RCC 7860 (cell line): ENCODE data around the gene WDR87.
"Not testable (repeated sequence)": the region's sequence is repeated elsewhere in the genome, so short reads cannot be mapped to it uniquely, and the experiment has no call there.

Experiments used
- DNase-seq: peaks from one replicate; pipeline ENCODE4 v3.0.0-alpha.2; 2015; ENCODE audit warnings: low spot score
- FAIRE-seq: peaks from 2 replicates; lab custom pipeline; 2012; peaks lifted over from hg19 to GRCh38; lab: Jason Lieb, UNC

Gene WDR87

DNA sequence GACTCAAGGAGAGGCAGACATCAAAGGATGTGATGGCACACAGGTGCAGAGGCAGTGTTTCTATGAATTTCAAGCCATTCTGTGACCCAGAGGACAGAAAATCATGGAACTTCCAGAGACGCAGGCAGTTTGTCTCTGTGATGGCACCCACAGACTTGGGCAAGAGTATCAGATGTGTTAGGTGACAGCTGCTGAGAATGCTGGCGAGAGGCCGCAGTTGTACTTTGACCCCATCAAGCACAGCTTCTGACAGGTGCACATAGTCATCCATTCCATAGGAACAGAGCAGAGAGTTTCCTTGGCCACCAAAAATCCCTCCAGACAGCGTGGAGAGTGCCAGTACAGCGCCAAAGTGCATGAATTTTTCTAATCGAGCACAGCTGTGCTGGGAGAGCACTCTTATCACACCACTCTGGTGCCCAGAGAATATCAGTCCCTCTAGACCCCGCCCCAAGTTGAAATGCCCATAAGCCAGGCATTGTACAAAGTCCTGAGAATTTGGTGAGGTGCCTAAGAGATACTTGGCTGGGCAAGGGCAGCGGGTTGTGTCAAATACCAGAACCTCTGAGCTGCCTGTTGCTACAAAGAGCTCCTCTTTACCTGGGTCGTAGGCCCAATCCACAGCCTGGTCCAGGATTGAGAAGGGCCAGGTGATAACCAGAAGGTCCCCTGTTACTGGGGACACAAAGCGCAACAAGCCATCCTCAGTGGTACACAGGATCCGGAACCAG, 12.4 kb downstream of the WDR87 start:
- FAIRE-seq = no peak
- no peak for DNase-seq

DNA sequence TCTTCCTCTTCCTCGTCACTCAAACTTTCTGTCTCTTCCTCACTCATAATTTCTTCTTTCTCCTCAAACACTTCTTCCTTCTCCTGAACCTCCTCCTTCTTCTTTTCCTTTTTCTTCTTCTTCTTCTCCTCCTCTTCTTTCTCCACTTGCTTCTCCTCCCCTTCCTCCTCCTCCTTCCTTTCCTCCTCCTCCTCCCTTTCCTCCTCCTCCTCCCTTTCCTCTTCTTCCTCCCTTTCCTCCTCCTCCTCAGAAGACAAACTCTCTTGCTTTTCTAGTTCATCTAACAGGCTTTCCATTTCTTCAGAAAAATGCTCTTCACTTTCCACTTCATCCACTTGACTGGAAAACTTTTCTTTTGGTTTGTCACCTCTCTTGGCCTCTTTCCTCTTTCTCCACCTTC, 19.8 kb downstream of the WDR87 start:
- no peak for FAIRE-seq

DNA sequence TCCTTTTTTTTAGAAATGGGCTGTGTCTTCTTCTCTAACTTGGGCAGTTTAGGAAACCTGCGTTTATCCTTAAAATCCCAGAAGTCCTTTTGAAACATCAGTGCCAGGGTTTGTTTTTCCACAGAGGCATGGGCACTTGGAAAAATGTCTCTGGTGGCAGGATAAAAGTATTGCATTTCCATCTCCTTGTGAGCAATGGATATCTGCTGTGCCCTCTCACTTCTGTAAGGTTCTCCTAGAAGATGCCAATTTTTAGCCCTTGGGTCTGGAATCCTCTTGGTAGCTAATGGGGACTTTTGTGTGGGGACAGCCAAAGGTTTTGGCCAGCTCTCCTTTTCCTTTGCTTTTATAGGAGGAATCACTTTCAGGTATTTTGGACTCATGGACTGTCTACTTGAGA, 21.0 kb downstream of the WDR87 start:
- no peak for DNase-seq
- no peak for FAIRE-seq

More for the DNA sequence above, 19.8 kb downstream of the WDR87 start:
- DNase-seq = no peak

DNA sequence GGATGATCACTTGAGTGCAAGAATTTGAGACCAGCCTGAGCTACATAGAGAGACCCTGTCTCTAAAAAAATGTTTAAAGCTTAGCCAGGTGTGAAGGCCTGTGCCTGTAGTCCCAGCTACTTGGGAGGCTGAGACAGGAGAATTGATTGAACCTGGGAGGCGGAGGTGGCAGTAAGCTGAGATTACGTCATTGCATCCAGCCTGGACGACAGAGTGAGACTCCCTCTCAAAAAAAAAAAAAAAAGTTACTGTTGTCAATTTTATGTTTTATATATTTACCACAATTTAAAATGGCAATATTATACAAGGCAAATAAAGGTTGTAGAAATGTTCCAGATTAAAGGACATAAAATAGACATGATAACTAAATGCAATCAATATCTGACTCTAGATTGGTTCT, 29.2 kb downstream of the WDR87 start:
- no peak for DNase-seq
- no peak for FAIRE-seq

DNA sequence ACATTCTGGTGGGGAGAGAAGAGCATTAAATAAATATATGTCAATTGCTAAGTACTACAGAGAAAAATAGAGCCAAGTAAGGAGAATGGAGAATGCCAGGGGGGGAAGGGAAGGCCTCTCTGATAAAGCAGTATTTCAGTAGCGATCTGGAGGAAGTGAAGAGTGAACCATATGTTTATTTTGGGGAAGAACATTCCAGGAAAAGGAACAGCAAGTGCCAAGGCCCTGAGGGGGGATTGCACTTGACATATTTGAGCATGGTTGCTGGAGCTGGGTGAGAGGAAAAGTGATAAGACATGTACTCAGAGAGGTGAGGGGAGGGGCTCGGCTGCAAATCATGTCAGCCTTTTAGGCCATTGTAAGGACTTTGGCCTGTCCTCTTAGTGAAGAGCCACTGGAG, 30.4 kb downstream of the WDR87 start:
- FAIRE-seq = no peak

DNA sequence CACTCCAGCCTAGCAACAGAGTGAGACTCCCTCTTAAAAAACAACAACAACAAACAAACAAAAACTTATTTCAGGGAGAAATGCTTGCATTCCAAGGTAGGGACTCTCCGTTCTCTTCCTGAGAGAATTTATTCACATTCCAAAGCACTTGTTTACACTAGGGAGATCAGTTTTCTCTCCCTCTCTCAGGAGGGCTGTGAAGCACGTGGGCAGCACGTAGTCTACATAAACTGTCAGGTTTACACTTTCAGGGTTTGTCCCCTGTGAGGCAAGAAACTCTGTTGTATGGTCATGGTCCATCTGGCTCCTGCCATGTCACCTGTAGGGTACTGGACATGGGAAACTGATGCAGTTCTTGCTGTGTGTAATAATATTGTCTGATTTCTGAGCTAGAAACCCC, 31.6 kb downstream of the WDR87 start:
- no peak for FAIRE-seq
- no peak for DNase-seq

More for the DNA sequence above, 30.4 kb downstream of the WDR87 start:
- no peak for DNase-seq

DNA sequence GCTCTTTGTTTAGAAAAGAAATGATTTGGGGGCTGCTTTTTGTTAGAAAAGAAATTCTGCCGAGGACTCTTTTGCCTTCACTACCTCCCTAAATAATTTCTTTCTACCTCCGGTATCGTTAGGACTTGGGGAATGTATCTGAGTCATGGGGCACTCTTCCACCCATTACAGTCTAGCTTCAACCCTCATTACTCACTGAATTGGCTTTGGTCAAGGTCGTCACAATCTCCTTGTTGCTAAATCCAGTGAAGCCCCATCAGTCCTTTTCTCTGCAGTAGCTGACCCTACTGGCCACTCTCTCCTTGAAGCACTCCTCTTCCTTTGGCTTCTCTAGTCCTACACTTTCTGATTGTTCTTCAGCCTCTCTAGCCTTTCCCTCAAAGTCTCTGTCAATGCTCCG, 34.0 kb downstream of the WDR87 start:
- DNase-seq = no peak
- no peak for FAIRE-seq

DNA sequence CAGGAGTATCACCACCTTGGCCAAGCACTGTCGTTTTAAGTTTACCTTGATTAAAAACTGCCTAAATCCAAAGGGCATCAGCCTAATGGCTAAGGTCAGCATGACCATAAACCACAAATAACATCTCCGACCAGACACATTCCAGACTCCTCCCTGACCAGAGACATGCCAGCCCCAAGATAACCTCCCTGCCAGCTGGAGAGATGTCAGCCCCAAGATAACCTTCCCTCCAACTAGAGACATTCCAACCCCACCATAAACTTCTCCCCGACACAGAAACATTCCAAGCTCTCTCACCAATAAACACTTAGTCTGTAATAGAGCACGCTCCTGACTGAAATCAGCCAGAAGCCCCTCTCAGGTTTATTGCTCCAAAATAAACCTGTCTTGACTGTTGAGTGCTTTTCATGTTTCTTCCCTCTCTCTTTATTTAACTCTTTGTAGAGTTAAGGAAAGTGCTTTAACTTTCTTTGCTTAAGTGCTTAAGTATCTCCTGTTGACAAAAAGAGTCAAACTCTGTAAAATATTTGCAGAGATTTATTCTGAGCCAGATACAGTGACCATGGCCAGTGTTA, 36.5 kb downstream of the WDR87 start:
- no peak for FAIRE-seq
- no peak for DNase-seq

DNA sequence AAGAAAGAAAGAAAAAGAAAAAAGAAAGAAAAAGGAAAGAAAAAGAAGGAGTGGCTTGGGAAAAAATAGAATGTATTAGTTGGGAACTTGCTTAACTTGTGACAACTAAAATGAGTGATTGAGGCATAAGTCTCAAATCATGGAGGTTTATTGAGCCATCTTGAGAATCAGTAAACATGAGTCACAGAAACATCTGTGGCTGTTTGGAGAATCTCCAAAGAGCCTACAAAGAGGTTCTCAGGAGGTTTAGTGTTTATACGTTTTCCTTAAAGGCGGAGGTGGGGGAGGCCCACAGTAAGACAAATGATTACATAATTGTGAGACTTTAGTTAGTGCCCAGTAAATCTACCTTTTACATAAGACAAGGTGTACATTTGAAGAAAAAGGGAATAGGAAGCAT, 38.6 kb downstream of the WDR87 start:
- no peak for DNase-seq
- no peak for FAIRE-seq

DNA sequence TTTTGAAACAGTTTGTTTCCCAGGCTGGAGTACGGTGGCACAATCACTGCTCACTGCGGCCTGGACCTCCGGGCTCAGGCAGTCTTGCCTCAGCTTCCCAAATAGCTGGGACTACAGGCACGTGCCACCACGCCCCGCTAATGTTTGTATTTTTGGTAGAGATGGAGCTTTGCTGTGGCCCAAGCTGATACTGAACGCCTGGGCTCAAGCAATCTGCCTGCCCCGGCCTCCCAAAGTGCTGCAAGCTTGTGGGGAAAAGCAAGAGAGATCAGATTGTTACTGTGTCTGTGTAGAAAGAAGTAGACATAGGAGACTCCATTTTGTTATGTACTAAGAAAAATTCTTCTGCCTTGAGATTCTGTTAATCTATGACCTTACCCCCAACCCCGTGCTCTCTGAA, 40.5 kb downstream of the WDR87 start:
- not testable (repeated sequence) for DNase-seq, FAIRE-seq

DNA sequence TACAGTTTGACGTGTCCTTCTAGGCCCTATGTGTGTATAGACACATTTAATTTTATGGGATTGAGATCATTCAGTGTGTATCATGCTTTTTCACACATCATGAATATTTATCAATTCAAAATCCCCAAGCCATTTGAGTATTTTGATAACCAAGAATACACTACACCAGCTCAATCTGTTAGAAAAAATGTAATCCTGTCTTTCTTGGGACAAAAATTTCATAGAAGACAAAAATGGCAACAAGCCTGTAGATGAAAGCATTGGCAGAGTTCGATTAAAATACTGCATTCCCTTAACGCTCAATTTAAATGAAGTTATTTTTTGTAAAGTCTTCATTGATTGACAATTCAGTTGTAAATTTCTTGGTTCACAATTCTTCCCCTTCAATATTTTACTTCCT, 41.9 kb downstream of the WDR87 start:
- FAIRE-seq (no peak), DNase-seq (no peak)

DNA sequence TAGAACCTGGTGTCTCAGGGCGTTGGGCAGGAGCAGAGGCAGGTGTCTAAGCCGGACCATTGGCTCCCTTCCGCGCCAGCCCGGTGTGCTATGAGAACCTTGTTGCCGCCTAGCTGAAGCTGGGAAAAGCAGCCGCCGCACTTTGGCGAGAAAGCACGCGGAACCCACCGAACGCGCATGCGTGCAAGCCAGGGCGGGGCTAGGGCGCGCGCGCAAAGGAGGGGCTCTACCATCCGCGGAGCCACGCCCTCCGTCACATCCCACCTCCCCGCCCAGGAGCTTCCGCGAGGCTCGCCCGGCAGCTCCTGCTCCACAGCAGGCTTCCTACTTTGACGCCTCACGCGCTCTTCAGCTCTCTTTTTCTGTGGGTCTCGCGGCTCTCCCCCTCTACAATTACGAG, 51.3 kb downstream of the WDR87 start:
- FAIRE-seq = no peak

DNA sequence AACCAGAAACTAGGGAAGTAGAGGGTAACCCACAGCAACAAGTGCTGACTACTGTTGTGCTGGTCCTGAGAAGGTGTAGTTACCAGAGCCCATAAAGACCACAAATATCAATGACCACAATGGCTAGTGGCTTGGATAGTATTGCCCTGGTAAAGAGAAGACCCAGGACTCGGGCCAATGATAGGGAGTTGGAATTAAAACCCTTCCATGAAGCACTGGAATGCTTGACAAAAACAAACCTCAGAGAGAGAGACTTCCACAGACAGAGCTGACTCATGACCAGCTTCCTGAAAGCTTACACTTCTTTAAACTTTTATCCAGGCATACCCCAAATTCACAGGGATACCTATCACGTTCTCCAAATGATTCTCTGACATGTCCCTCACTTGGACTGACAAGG, 60.5 kb downstream of the WDR87 start:
- DNase-seq = no peak
- no peak for FAIRE-seq

More for the DNA sequence above, 51.3 kb downstream of the WDR87 start:
- DNase-seq = no peak
